Cardiac fibroblast (primary cell): Measurements from ENCODE around the gene TGFB3.
"Not testable (repeated sequence)": the region's sequence is repeated elsewhere in the genome, so short reads cannot be mapped to it uniquely, and the experiment has no call there.

Source experiments
- DNase-seq, 2 donors: peaks; one replicate each; pipeline versions ENCODE4 v3.0.0 to v3.0.0-alpha.2; 2010; ENCODE audit warnings: low read depth in 2 of 2
- H3K4me3 ChIP-seq, 2 donors: replicated peaks in 1 of 2; 1 replicate in 1 of 2; 2 replicates in 1 of 2; pipeline ENCODE4 v1.5.1; 2011; ENCODE audit warnings: low read depth in 2 of 2, low read length in 2 of 2, mild to moderate bottlenecking in 2 of 2, moderate library complexity in 1 of 2
- CTCF ChIP-seq: IDR thresholded peaks from one replicate; pipeline ENCODE4 v1.5.1; 2011; ENCODE audit warnings: low read depth, mild to moderate bottlenecking, low read length, inconsistent platforms

TGFB3 gene

GRCh38 chr14:75927564-75928087 is 54.2 kb downstream of the TGFB3 start:
- no peak overlapping the region for H3K4me3 ChIP-seq
- DNase-seq: no peak
- no peak for TF ChIP-seq CTCF

GRCh38 chr14:75926431-75927115 is 55.2 kb downstream of the TGFB3 start:
- no peak for DNase-seq
- TF ChIP-seq CTCF: no peak
- no peak overlapping the region for H3K4me3 ChIP-seq

GRCh38 chr14:75925141-75925840 is 56.5 kb downstream of the TGFB3 start:
- not testable (repeated sequence) for H3K4me3 ChIP-seq, DNase-seq

- not testable (repeated sequence) for DNase-seq, H3K4me3 ChIP-seq
Measured at GRCh38 chr14:75920421-75920820, 61.4 kb downstream of the TGFB3 start.

- no peak for TF ChIP-seq CTCF
- H3K4me3 ChIP-seq: no peak overlapping the region
- DNase-seq: no peak
Measured at GRCh38 chr14:75917946-75918335, 63.9 kb downstream of the TGFB3 start.

GRCh38 chr14:75917322-75917945 is 64.4 kb downstream of the TGFB3 start:
- DNase-seq: no peak

GRCh38 chr14:75915045-75915444 is 66.8 kb downstream of the TGFB3 start:
- no peak for DNase-seq
- no peak for TF ChIP-seq CTCF
- H3K4me3 ChIP-seq: no peak overlapping the region

More at GRCh38 chr14:75917322-75917945, 64.4 kb downstream of the TGFB3 start:
- TF ChIP-seq CTCF: no peak
- no peak overlapping the region for H3K4me3 ChIP-seq
